HepG2 (cell line): ENCODE measurements around the gene THRAP3. TPM values are rescaled to one million over a fixed set of nuclear protein-coding genes. Genes with fewer than 3 reads are reported as not detected.

ENCODE experiments used
- BRD4 ChIP-seq: sonication (generic); formaldehyde crosslinking; IDR thresholded peaks from 2 replicates; pipeline ENCODE4 v1.4.0; 2020; ENCODE audit warnings: missing genetic modification reagents
- GZF1 ChIP-seq: sonication (generic); formaldehyde crosslinking; IDR thresholded peaks from 2 replicates; pipeline ENCODE4 v1.5.1; 2020; ENCODE audit warnings: mild to moderate bottlenecking, missing genetic modification reagents
- MLLT10 ChIP-seq: sonication (generic); formaldehyde crosslinking; IDR thresholded peaks from 2 replicates; pipeline ENCODE4 v1.4.0; 2020; ENCODE audit warnings: missing genetic modification reagents
- NR2F1 ChIP-seq, 2 experiments: fragments of 450-650 bp in 1 of 2; formaldehyde crosslinking in 1 of 2; IDR thresholded peaks; 2 replicates each; pipeline versions ENCODE4 v1.5.0 to v1.6.1; 2016 to 2020; ENCODE audit warnings: mild to moderate bottlenecking in 1 of 2, missing compliant biosample characterization in 1 of 2, missing genetic modification reagents in 1 of 2, moderate library complexity in 1 of 2
- RAD51 ChIP-seq: fragments of 450-650 bp; IDR thresholded peaks from 2 replicates; pipeline ENCODE4 v1.6.1; 2016; ENCODE audit warnings: borderline replicate concordance
- RELA ChIP-seq: sonication (generic); formaldehyde crosslinking; IDR thresholded peaks from 2 replicates; pipeline ENCODE4 v1.4.0; 2020; ENCODE audit warnings: missing genetic modification reagents
- RFX3 ChIP-seq: IDR thresholded peaks from 2 replicates; pipeline ENCODE4 v1.6.1; 2016; ENCODE audit warnings: missing biosample characterization, missing genetic modification reagents
- RFX5 ChIP-seq: IDR thresholded peaks from 2 replicates; pipeline ENCODE4 v1.6.1; 2011; ENCODE audit warnings: low read depth, low read length, improper control_type of control experiment
- RORA ChIP-seq: sonication (generic); formaldehyde crosslinking; IDR thresholded peaks from 2 replicates; pipeline ENCODE4 v1.5.0; 2020; ENCODE audit warnings: mild to moderate bottlenecking, missing genetic modification reagents, moderate library complexity
- SMYD3 ChIP-seq: sonication (generic); formaldehyde crosslinking; IDR thresholded peaks from 2 replicates; pipeline ENCODE4 v1.8.1; 2023; ENCODE audit warnings: mild to moderate bottlenecking, missing genetic modification reagents
- TAF1 ChIP-seq: sonication (generic); formaldehyde crosslinking; IDR thresholded peaks from 2 replicates; pipeline ENCODE4 v1.4.0; 2020; ENCODE audit warnings: missing genetic modification reagents
- ZC3H4 ChIP-seq: sonication (generic); formaldehyde crosslinking; IDR thresholded peaks from 2 replicates; pipeline ENCODE4 v1.4.0; 2020; ENCODE audit warnings: missing genetic modification reagents, borderline replicate concordance
- ZNF484 ChIP-seq: sonication (generic); formaldehyde crosslinking; IDR thresholded peaks from 2 replicates; pipeline ENCODE4 v1.5.1; 2020; ENCODE audit warnings: mild to moderate bottlenecking, low read depth, missing genetic modification reagents, borderline replicate concordance
- ZNF75D ChIP-seq: sonication (generic); formaldehyde crosslinking; IDR thresholded peaks from 2 replicates; pipeline ENCODE4 v1.8.1; 2023; ENCODE audit warnings: missing genetic modification reagents, mild to moderate bottlenecking, borderline replicate concordance
- polyA plus RNA-seq, 8 experiments: library from polyadenylated mRNA; depleted of rRNA in 3 of 8; stranded (reverse) in 7 of 8; unstranded in 1 of 8; fragments of >200 nt; fragmentation: Illumina TruSeq in 4 of 8; extraction: Trizol in 4 of 8; gene quantifications; 2 replicates each; pipeline versions ENCODE4 v1.2.1 to v1.2.3, GENCODE V29; 2011 to 2016; ENCODE audit warnings: low read depth in 4 of 8, missing spikeins in 1 of 8, mixed read lengths in 1 of 8; ENCODE audit not compliant: insufficient read depth in 1 of 8
- total RNA-seq, 5 experiments: library from RNA; depleted of rRNA; stranded (reverse); fragments of >200 nt; fragmentation: Illumina TruSeq; extraction: Trizol; gene quantifications; 2 replicates each; pipeline ENCODE4 v1.2.3, GENCODE V29; 2016; ENCODE audit warnings: low read depth in 1 of 5
- TF ChIP-seq, protein P1 (sequence below): sonication (generic); formaldehyde crosslinking; IDR thresholded peaks from 2 replicates; pipeline ENCODE4 v1.8.0; 2022; ENCODE audit warnings: mild to moderate bottlenecking, missing genetic modification reagents
- TF ChIP-seq, protein P2 (sequence below): sonication (generic); formaldehyde crosslinking; IDR thresholded peaks from 2 replicates; pipeline ENCODE4 v1.4.0; 2020; ENCODE audit warnings: missing genetic modification reagents
- TF ChIP-seq, protein P3 (sequence below): sonication (generic); formaldehyde crosslinking; IDR thresholded peaks from 2 replicates; pipeline ENCODE4 v1.5.1; 2020; ENCODE audit warnings: missing genetic modification reagents, mild to moderate bottlenecking, borderline replicate concordance
- TF ChIP-seq, protein P4 (sequence below): sonication (generic); formaldehyde crosslinking; IDR thresholded peaks from 2 replicates; pipeline ENCODE4 v1.8.1; 2022; ENCODE audit warnings: mild to moderate bottlenecking, missing genetic modification reagents
- TF ChIP-seq, protein P5 (sequence below): sonication (generic); formaldehyde crosslinking; IDR thresholded peaks from 2 replicates; pipeline ENCODE4 v1.4.0; 2020; ENCODE audit warnings: missing genetic modification reagents

Gene THRAP3
- total and polyA plus RNA-seq, 2 of the 13 experiments (the other 11 are each of a cell fraction or from before 2014, with no cell fraction given): 45.0 to 92.6 TPM

DNA sequence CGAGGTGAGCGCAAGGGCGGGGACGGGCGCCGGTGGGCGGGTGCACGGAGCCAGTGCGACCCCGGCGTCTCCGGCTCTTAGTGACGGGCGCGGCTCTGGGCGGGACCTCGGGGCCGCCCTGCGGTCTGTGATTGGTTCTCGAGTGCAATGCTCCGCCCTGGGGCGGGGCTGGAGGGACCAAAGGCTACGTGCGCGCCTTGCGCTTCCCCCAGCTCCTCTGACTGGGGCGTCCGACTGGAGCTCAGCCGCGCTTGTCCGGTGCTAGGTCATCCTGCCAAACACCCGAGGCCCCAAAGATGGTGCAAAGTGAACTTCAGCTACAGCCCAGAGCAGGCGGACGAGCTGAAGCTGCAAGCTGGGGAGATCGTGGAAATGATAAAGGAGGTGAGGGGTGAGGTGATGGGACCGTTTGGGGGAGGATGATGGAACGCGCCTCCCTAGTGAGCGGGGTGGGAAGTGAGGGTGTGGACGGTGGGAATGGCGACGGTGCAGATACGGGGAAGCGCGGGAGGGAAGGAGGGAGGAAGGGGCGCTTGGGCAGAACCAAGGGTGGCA is 82.7 kb downstream of the THRAP3 start (continued):
- TF ChIP-seq, protein P1, sequence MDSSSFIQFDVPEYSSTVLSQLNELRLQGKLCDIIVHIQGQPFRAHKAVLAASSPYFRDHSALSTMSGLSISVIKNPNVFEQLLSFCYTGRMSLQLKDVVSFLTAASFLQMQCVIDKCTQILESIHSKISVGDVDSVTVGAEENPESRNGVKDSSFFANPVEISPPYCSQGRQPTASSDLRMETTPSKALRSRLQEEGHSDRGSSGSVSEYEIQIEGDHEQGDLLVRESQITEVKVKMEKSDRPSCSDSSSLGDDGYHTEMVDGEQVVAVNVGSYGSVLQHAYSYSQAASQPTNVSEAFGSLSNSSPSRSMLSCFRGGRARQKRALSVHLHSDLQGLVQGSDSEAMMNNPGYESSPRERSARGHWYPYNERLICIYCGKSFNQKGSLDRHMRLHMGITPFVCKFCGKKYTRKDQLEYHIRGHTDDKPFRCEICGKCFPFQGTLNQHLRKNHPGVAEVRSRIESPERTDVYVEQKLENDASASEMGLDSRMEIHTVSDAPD: no peak
- TF ChIP-seq, protein P2, sequence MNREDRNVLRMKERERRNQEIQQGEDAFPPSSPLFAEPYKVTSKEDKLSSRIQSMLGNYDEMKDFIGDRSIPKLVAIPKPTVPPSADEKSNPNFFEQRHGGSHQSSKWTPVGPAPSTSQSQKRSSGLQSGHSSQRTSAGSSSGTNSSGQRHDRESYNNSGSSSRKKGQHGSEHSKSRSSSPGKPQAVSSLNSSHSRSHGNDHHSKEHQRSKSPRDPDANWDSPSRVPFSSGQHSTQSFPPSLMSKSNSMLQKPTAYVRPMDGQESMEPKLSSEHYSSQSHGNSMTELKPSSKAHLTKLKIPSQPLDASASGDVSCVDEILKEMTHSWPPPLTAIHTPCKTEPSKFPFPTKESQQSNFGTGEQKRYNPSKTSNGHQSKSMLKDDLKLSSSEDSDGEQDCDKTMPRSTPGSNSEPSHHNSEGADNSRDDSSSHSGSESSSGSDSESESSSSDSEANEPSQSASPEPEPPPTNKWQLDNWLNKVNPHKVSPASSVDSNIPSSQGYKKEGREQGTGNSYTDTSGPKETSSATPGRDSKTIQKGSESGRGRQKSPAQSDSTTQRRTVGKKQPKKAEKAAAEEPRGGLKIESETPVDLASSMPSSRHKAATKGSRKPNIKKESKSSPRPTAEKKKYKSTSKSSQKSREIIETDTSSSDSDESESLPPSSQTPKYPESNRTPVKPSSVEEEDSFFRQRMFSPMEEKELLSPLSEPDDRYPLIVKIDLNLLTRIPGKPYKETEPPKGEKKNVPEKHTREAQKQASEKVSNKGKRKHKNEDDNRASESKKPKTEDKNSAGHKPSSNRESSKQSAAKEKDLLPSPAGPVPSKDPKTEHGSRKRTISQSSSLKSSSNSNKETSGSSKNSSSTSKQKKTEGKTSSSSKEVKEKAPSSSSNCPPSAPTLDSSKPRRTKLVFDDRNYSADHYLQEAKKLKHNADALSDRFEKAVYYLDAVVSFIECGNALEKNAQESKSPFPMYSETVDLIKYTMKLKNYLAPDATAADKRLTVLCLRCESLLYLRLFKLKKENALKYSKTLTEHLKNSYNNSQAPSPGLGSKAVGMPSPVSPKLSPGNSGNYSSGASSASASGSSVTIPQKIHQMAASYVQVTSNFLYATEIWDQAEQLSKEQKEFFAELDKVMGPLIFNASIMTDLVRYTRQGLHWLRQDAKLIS (CRISPR knock-in tag): no peak
- no peak for TF ChIP-seq ZNF75D (CRISPR knock-in tag)
- no peak for TF ChIP-seq ZNF484 (CRISPR knock-in tag)
- TF ChIP-seq NR2F1 (CRISPR knock-in tag; IDR thresholded peaks at IDR 0.05): no peak
- TF ChIP-seq RFX3 (CRISPR knock-in tag): no peak
- TF ChIP-seq ZC3H4: no peak
- no peak for TF ChIP-seq RFX5
- peak; percentile 75; the same call in 1 of the 2 replicates for TF ChIP-seq TAF1
- no peak for TF ChIP-seq BRD4 (CRISPR knock-in tag)
- TF ChIP-seq GZF1 (CRISPR knock-in tag): no peak
- no peak for TF ChIP-seq RORA
- no peak for TF ChIP-seq RAD51
- TF ChIP-seq, protein P3, sequence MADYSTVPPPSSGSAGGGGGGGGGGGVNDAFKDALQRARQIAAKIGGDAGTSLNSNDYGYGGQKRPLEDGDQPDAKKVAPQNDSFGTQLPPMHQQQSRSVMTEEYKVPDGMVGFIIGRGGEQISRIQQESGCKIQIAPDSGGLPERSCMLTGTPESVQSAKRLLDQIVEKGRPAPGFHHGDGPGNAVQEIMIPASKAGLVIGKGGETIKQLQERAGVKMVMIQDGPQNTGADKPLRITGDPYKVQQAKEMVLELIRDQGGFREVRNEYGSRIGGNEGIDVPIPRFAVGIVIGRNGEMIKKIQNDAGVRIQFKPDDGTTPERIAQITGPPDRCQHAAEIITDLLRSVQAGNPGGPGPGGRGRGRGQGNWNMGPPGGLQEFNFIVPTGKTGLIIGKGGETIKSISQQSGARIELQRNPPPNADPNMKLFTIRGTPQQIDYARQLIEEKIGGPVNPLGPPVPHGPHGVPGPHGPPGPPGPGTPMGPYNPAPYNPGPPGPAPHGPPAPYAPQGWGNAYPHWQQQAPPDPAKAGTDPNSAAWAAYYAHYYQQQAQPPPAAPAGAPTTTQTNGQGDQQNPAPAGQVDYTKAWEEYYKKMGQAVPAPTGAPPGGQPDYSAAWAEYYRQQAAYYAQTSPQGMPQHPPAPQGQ (CRISPR knock-in tag): no peak
- no peak for TF ChIP-seq MLLT10 (CRISPR knock-in tag)
- no peak for TF ChIP-seq SMYD3
- no peak for TF ChIP-seq RELA (CRISPR knock-in tag)
- TF ChIP-seq, protein P4, sequence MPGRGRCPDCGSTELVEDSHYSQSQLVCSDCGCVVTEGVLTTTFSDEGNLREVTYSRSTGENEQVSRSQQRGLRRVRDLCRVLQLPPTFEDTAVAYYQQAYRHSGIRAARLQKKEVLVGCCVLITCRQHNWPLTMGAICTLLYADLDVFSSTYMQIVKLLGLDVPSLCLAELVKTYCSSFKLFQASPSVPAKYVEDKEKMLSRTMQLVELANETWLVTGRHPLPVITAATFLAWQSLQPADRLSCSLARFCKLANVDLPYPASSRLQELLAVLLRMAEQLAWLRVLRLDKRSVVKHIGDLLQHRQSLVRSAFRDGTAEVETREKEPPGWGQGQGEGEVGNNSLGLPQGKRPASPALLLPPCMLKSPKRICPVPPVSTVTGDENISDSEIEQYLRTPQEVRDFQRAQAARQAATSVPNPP: no peak
- TF ChIP-seq, protein P5, sequence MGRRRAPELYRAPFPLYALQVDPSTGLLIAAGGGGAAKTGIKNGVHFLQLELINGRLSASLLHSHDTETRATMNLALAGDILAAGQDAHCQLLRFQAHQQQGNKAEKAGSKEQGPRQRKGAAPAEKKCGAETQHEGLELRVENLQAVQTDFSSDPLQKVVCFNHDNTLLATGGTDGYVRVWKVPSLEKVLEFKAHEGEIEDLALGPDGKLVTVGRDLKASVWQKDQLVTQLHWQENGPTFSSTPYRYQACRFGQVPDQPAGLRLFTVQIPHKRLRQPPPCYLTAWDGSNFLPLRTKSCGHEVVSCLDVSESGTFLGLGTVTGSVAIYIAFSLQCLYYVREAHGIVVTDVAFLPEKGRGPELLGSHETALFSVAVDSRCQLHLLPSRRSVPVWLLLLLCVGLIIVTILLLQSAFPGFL (CRISPR knock-in tag): no peak
